ENCODE results near the gene TOP3A. TPM values are rescaled to one million over a fixed set of nuclear protein-coding genes. Genes with fewer than 3 reads are reported as not detected.

Gene TOP3A
- total and polyA plus RNA-seq, 2 of the 13 experiments (the other 11 are each of a cell fraction or from before 2014, with no cell fraction given) = 16.9 to 36.8 TPM

- Histone ChIP-seq H3K79me2 (ENCODE audit: insufficient read depth, low read length) (no peaks in the 10 kb centered on the region), H2AFZ (ENCODE audit: low read length) (no peak overlapping the region), H3K4me2 (ENCODE audit: low read depth, low read length) (no peak overlapping the region), H3K27me3 (ENCODE audit: control insufficient read depth in 1 of 2, insufficient read depth in 2 of 2, low read length in 2 of 2) (no peaks in the 10 kb centered on the region), H3K9ac (ENCODE audit: insufficient read depth, low read depth, low read length) (no peak overlapping the region), H3K9me3 (ENCODE audit: low read length) (no peaks in the 10 kb centered on the region), H4K20me1 (ENCODE audit: insufficient read depth, low read length) (no peaks in the 10 kb centered on the region), H3K36me3 (replicated peaks in 1 of 2; ENCODE audit: control insufficient read depth in 1 of 2, insufficient read depth in 2 of 2, low read length in 2 of 2) (peaks cover 29 to 63% of the 10 kb centered on the region in 2 experiments), H3K4me3 (replicated peaks in 1 of 3; ENCODE audit: insufficient read depth in 1 of 3, low read depth in 2 of 3, low read length in 3 of 3) (no peak overlapping the region), H3K4me1 (ENCODE audit: insufficient read depth, low read length) (no peaks in the 10 kb centered on the region), H3K27ac (ENCODE audit: extremely low read length, insufficient read depth, low read length) (no peak overlapping the region)
- ATAC-seq (no peak; the same call in 2 of the 3 replicates), DNase-seq (ENCODE audit: low spot score) (no peak), FAIRE-seq (no peak)
- WGBS (ENCODE audit: low lambda C conversion rate) = 95% methylated on average over 44 of the region's 46 CpGs
- in situ Hi-C loops (cut with HindIII; ENCODE audit: extremely low pct_ligation_motif_present, low pct_unique_long_range_greater_than_20kb) = no loop called here
- ChIA-PET CTCF (ENCODE audit: low intra/inter-chr PET ratio, low total read pairs) (interaction anchor here (1.0 kb wide), 1 partner anchor 72 kb away, joined by 3 read pairs; no protein-coding TSS in a partner anchor), POLR2A (interaction anchor here (1.2 kb wide), 1 partner anchor 14 kb away, joined by 3 read pairs; no protein-coding TSS in a partner anchor)
- intact Hi-C loops (cut with micrococcal nuclease; ENCODE audit: unreplicated experiment) = no loop called here
- no TSS peak for BruUV-seq (replicated peaks)
- TF ChIP-seq ZBTB4 (CRISPR knock-in tag; IDR thresholded peaks at IDR 0.05; ENCODE audit: borderline replicate concordance) (no peak), SNAPC2 (CRISPR knock-in tag; IDR thresholded peaks at IDR 0.05) (no peak), BRF2 (CRISPR knock-in tag; IDR thresholded peaks at IDR 0.05) (no peak), CREM (IDR thresholded peaks at IDR 0.05) (no peak), CREM (CRISPR knock-in tag; IDR thresholded peaks at IDR 0.05) (no peak), MXD1 (CRISPR knock-in tag; IDR thresholded peaks at IDR 0.05) (no peak), ZNF709 (CRISPR knock-in tag; IDR thresholded peaks at IDR 0.05) (no peak), ZNF275 (CRISPR knock-in tag; IDR thresholded peaks at IDR 0.05; ENCODE audit: borderline replicate concordance) (no peak), THAP8 (CRISPR knock-in tag; IDR thresholded peaks at IDR 0.05; ENCODE audit: borderline replicate concordance) (no peak), GABPB1 (CRISPR knock-in tag; IDR thresholded peaks at IDR 0.05) (no peak), SP140L (CRISPR knock-in tag; IDR thresholded peaks at IDR 0.05; ENCODE audit: borderline replicate concordance) (no peak), ZNF496 (CRISPR knock-in tag; IDR thresholded peaks at IDR 0.05; ENCODE audit: insufficient replicate concordance) (no peak), MIER3 (CRISPR knock-in tag; IDR thresholded peaks at IDR 0.05; ENCODE audit: borderline replicate concordance) (no peak), FOXK1 (CRISPR knock-in tag; IDR thresholded peaks at IDR 0.05; ENCODE audit: borderline replicate concordance, low read depth) (no peak), ZNF761 (CRISPR knock-in tag; conservative IDR thresholded peaks at IDR 0.05) (no peak)
These were observed 67.7 kb downstream of the TOP3A start for GRCh38 chr17:18246880-18247612.

Data from HepG2 (cell line).